ENCODE data around the gene PRKAR1B.

PRKAR1B gene

DNA sequence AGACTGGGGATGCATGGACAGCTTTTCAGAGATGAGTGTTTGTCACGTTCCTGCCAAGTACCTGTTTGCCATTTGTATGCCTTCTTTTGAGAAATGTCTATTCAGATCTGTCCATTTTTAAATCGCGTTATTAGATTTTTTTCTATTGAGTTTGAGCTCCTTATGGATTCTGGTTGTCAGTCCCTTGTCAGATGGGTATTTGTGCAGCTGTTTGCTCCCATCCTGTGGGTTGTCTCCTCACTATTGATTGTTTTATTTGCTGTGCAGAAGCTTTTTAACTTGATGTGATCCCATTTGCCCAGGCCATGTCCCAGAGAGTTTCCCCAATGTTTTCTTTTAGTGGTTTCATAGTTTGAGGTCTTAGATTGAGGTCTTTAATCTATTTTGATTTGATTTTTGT is 5.5 kb upstream of the PRKAR1B start:
- H3K36me3 ChIP-seq (replicated peaks in 1 of 2; ENCODE audit: control insufficient read depth in 2 of 2, insufficient read depth in 2 of 2, low read length in 2 of 2) = peaks cover 34 to 71% of the 10 kb centered on the region in 2 donors
- H2AFZ ChIP-seq (ENCODE audit: low read length) = no peak overlapping the region
- no peak overlapping the region for H3K4ac ChIP-seq (ENCODE audit: low read length)
- no peak overlapping the region for H2BK12ac ChIP-seq (ENCODE audit: low read length)
- no peak for DNase-seq (ENCODE audit: low spot score)
- H3K4me1 ChIP-seq (ENCODE audit: control insufficient read depth in 2 of 2, insufficient read depth in 1 of 2, low read depth in 1 of 2, low read length in 2 of 2) = peaks cover 6 to 9% of the 10 kb centered on the region in 2 donors
- H3K79me1 ChIP-seq (ENCODE audit: low read depth, low read length) = peaks cover 23% of the 10 kb centered on the region
- H2BK120ac ChIP-seq (ENCODE audit: low read depth, low read length) = no peak overlapping the region
- H4K91ac ChIP-seq (ENCODE audit: low read depth, low read length, poor library complexity) = no peak overlapping the region
- H3K23ac ChIP-seq (ENCODE audit: low read depth, low read length, poor library complexity) = peak overlapping the region; percentile 81
- H3K18ac ChIP-seq (ENCODE audit: low read length) = no peak overlapping the region
- H3K4me2 ChIP-seq (ENCODE audit: insufficient read depth, low read length, poor library complexity, severe bottlenecking) = no peak overlapping the region
- no peak overlapping the region for H2BK5ac ChIP-seq (ENCODE audit: low read length)
- no peak overlapping the region for H4K8ac ChIP-seq (ENCODE audit: low read depth, low read length)
- H3K27me3 ChIP-seq (ENCODE audit: control insufficient read depth in 3 of 3, insufficient read depth in 3 of 3, low read depth in 1 of 3, low read length in 3 of 3) = no peaks in the 10 kb centered on the region
- no peak overlapping the region for H3K4me3 ChIP-seq (ENCODE audit: low read length in 2 of 2)
- peaks cover 12 to 22% of the 10 kb centered on the region in 2 donors for H3K9me3 ChIP-seq (replicated peaks in 1 of 2; ENCODE audit: control insufficient read depth in 2 of 2, insufficient read depth in 1 of 2, low read depth in 1 of 2, low read length in 2 of 2)
- no peak overlapping the region for H2BK15ac ChIP-seq (ENCODE audit: low read length)
- H2AK5ac ChIP-seq (ENCODE audit: low read depth, low read length) = no peak overlapping the region
- no peak overlapping the region for H3K14ac ChIP-seq (ENCODE audit: low read length)
- H3K9ac ChIP-seq (ENCODE audit: low read depth, low read length, poor library complexity) = no peak overlapping the region
- no CpG with 5 or more reads among the region's 3 CpGs for WGBS, 2 donors (ENCODE audit: extremely low coverage in 2 of 2, insufficient read length in 2 of 2, insufficient replicate concordance in 1 of 2)
- no peak overlapping the region for H3K27ac ChIP-seq (replicated peaks; ENCODE audit: low read length)

DNA sequence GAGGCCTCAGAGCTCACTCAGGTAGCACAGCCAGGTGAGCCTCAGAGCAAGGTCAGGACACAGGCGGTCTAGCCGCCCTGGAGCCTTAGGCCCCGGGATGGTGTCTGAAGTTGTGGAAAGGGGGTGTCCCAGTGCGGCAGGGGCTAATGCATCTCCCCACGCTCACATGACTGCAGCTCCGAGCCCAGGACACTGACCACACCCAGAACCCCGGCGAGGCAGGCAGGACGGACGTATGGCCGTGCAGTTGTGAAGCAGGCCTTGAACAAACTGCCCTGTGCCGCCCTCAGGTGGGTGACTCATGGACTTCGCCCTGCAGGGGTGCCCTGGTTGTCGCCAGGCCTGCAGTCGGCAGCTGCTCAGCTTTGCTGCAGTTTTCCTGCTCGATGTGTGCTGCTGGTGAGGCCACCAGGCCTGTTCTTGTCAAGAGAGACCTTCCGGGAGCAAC is 5.0 kb upstream of the PRKAR1B start:
- Histone ChIP-seq H3K9me3 (replicated peaks in 1 of 2; ENCODE audit: control insufficient read depth in 2 of 2, insufficient read depth in 1 of 2, low read depth in 1 of 2, low read length in 2 of 2) (peaks cover 12 to 22% of the 10 kb centered on the region in 2 donors), H3K79me1 (ENCODE audit: low read depth, low read length) (peaks cover 25% of the 10 kb centered on the region), H3K14ac (ENCODE audit: low read length) (no peak overlapping the region), H3K18ac (ENCODE audit: low read length) (no peak overlapping the region), H2AFZ (ENCODE audit: low read length) (no peak overlapping the region), H4K91ac (ENCODE audit: low read depth, low read length, poor library complexity) (no peak overlapping the region), H3K4me1 (ENCODE audit: control insufficient read depth in 2 of 2, insufficient read depth in 1 of 2, low read depth in 1 of 2, low read length in 2 of 2) (peaks cover 6 to 9% of the 10 kb centered on the region in 2 donors), H3K27ac (replicated peaks; ENCODE audit: low read length) (no peak overlapping the region), H3K4me3 (ENCODE audit: low read length in 2 of 2) (no peak overlapping the region), H2AK5ac (ENCODE audit: low read depth, low read length) (no peak overlapping the region), H3K36me3 (replicated peaks in 1 of 2; ENCODE audit: control insufficient read depth in 2 of 2, insufficient read depth in 2 of 2, low read length in 2 of 2) (peaks cover 34 to 67% of the 10 kb centered on the region in 2 donors), H3K23ac (ENCODE audit: low read depth, low read length, poor library complexity) (peak overlapping the region; percentile 81), H3K27me3 (ENCODE audit: control insufficient read depth in 3 of 3, insufficient read depth in 3 of 3, low read depth in 1 of 3, low read length in 3 of 3) (no peaks in the 10 kb centered on the region), H2BK5ac (ENCODE audit: low read length) (no peak overlapping the region), H3K4me2 (ENCODE audit: insufficient read depth, low read length, poor library complexity, severe bottlenecking) (no peak overlapping the region), H2BK15ac (ENCODE audit: low read length) (no peak overlapping the region), H2BK120ac (ENCODE audit: low read depth, low read length) (no peak overlapping the region), H4K8ac (ENCODE audit: low read depth, low read length) (no peak overlapping the region), H3K9ac (ENCODE audit: low read depth, low read length, poor library complexity) (no peak overlapping the region), H2BK12ac (ENCODE audit: low read length) (no peak overlapping the region), H3K4ac (ENCODE audit: low read length) (no peak overlapping the region)
- DNase-seq (ENCODE audit: low spot score) = no peak
- WGBS, 2 donors (ENCODE audit: extremely low coverage in 2 of 2, insufficient read length in 2 of 2, insufficient replicate concordance in 1 of 2) = no CpG with 5 or more reads among the region's 17 CpGs

DNA sequence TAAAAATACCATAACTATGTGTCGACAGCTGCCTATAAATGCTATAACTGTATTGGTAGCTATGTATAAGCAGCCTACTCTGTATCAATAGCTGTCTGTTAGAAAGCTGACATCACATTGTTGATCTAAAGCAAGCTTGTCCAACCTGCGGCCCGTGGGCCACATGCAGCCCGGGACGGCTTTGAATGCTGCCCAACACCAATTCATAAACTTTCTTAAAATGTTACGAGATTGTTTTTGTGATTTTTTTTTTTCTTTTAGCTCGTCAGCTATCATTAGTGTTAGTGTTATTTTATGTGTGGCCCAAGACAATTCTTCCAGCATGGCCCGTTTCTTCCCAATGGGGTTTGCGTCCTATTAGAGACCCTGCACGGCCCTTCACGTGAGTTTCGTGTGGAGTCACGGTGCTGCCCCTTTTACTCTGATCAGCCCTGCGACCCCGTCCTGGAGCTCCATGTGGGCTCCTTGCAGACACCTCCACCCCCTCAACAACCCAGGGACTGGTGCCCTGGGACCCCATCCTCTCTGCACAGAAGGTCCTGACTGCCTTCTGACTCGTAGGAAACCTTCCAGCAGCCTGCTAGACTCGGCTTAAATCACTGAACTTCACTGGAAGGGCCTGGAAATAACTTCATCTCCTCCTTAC is 4.5 kb upstream of the PRKAR1B start:
- Histone ChIP-seq H3K4me3 (ENCODE audit: low read length in 2 of 2) (no peak overlapping the region), H2BK5ac (ENCODE audit: low read length) (no peak overlapping the region), H3K4me2 (ENCODE audit: insufficient read depth, low read length, poor library complexity, severe bottlenecking) (no peak overlapping the region), H3K27me3 (ENCODE audit: control insufficient read depth in 3 of 3, insufficient read depth in 3 of 3, low read depth in 1 of 3, low read length in 3 of 3) (no peaks in the 10 kb centered on the region), H3K36me3 (replicated peaks in 1 of 2; ENCODE audit: control insufficient read depth in 2 of 2, insufficient read depth in 2 of 2, low read length in 2 of 2) (peaks cover 34 to 67% of the 10 kb centered on the region in 2 donors), H2AFZ (ENCODE audit: low read length) (no peak overlapping the region), H4K8ac (ENCODE audit: low read depth, low read length) (no peak overlapping the region), H3K23ac (ENCODE audit: low read depth, low read length, poor library complexity) (no peak overlapping the region), H3K27ac (replicated peaks; ENCODE audit: low read length) (no peak overlapping the region), H2BK120ac (ENCODE audit: low read depth, low read length) (no peak overlapping the region), H2AK5ac (ENCODE audit: low read depth, low read length) (no peak overlapping the region), H2BK15ac (ENCODE audit: low read length) (no peak overlapping the region), H3K4me1 (ENCODE audit: control insufficient read depth in 2 of 2, insufficient read depth in 1 of 2, low read depth in 1 of 2, low read length in 2 of 2) (peaks cover 6 to 9% of the 10 kb centered on the region in 2 donors), H3K4ac (ENCODE audit: low read length) (no peak overlapping the region), H2BK12ac (ENCODE audit: low read length) (no peak overlapping the region), H3K79me1 (ENCODE audit: low read depth, low read length) (peaks cover 30% of the 10 kb centered on the region), H3K18ac (ENCODE audit: low read length) (no peak overlapping the region), H3K9me3 (replicated peaks in 1 of 2; ENCODE audit: control insufficient read depth in 2 of 2, insufficient read depth in 1 of 2, low read depth in 1 of 2, low read length in 2 of 2) (peaks cover 12 to 22% of the 10 kb centered on the region in 2 donors), H3K14ac (ENCODE audit: low read length) (no peak overlapping the region), H3K9ac (ENCODE audit: low read depth, low read length, poor library complexity) (no peak overlapping the region), H4K91ac (ENCODE audit: low read depth, low read length, poor library complexity) (no peak overlapping the region)
- no CpG with 5 or more reads among the region's 17 CpGs for WGBS, 2 donors (ENCODE audit: extremely low coverage in 2 of 2, insufficient read length in 2 of 2, insufficient replicate concordance in 1 of 2)
- DNase-seq (ENCODE audit: low spot score) = no peak

DNA sequence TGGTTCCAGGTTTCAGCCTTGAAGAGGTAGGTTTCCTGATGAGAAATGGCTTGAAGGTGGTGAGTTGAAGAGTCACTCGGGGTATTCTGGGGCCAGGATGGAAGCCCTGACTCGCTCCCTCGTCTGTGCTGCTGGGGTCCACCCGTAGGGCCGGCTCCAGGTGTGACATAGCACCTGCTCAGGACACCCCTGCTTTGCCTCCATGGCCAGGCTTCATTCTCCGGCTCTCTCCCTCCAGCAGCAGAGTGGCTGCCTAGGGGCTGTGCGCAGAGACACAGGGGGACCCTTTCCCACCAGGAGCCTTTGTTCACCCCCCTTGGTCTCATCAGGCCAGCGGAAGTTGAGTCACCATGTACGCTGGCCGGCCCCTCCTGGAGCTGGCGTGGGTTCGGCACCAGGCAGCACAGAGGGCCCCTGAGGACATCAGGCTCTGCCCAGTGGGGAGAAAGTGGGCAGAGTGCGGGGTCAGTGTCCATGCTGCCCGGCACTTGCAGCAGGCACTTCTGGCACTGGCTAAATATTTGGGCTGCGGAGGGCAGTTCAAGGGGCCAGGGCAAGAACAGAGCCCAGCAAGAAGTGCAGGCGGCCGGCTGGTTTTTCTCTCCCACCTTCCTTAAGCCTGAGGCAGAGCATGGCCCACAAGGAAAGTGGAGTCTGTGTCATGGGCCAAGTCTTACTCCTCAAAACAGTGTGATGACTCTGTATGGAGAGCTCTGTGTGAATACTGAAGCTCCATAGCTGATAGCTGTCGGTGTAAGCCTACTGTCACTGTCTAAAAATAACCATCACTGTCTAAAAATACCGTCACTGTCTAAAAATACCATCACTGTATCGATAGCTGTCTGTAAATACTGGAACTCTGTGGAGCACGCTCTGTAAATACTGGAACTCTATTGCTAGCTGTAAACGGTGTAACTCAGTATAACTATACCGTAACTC is 3.7 kb upstream of the PRKAR1B start:
- Histone ChIP-seq H3K79me1 (ENCODE audit: low read depth, low read length) (peaks cover 30% of the 10 kb centered on the region), H3K9ac (ENCODE audit: low read depth, low read length, poor library complexity) (peak overlapping the region; percentile 60), H3K4me2 (ENCODE audit: insufficient read depth, low read length, poor library complexity, severe bottlenecking) (no peak overlapping the region), H3K4me1 (ENCODE audit: control insufficient read depth in 2 of 2, insufficient read depth in 1 of 2, low read depth in 1 of 2, low read length in 2 of 2) (peaks cover 10 to 14% of the 10 kb centered on the region in 2 donors), H2BK5ac (ENCODE audit: low read length) (no peak overlapping the region), H3K36me3 (replicated peaks in 1 of 2; ENCODE audit: control insufficient read depth in 2 of 2, insufficient read depth in 2 of 2, low read length in 2 of 2) (peaks cover 34 to 67% of the 10 kb centered on the region in 2 donors), H2BK15ac (ENCODE audit: low read length) (no peak overlapping the region), H2AK5ac (ENCODE audit: low read depth, low read length) (no peak overlapping the region), H3K4me3 (ENCODE audit: low read length in 2 of 2) (no peak overlapping the region), H3K27me3 (ENCODE audit: control insufficient read depth in 3 of 3, insufficient read depth in 3 of 3, low read depth in 1 of 3, low read length in 3 of 3) (no peaks in the 10 kb centered on the region), H2AFZ (ENCODE audit: low read length) (no peak overlapping the region), H3K4ac (ENCODE audit: low read length) (no peak overlapping the region), H3K14ac (ENCODE audit: low read length) (no peak overlapping the region), H3K27ac (replicated peaks; ENCODE audit: low read length) (no peak overlapping the region), H3K23ac (ENCODE audit: low read depth, low read length, poor library complexity) (peak overlapping the region; percentile 10), H3K18ac (ENCODE audit: low read length) (no peak overlapping the region), H4K91ac (ENCODE audit: low read depth, low read length, poor library complexity) (no peak overlapping the region), H2BK12ac (ENCODE audit: low read length) (no peak overlapping the region), H4K8ac (ENCODE audit: low read depth, low read length) (no peak overlapping the region), H3K9me3 (replicated peaks in 1 of 2; ENCODE audit: control insufficient read depth in 2 of 2, insufficient read depth in 1 of 2, low read depth in 1 of 2, low read length in 2 of 2) (peaks cover 14 to 22% of the 10 kb centered on the region in 2 donors), H2BK120ac (ENCODE audit: low read depth, low read length) (no peak overlapping the region)
- no peak for DNase-seq (ENCODE audit: low spot score)
- WGBS, 2 donors (ENCODE audit: extremely low coverage in 2 of 2, insufficient read length in 2 of 2, insufficient replicate concordance in 1 of 2) = no CpG with 5 or more reads among the region's 23 CpGs

Measured in neuronal stem cell (in vitro differentiated cells).